Breast epithelium (tissue), 4 donors: ENCODE measurements around the gene PHPT1. TPM values are rescaled to one million over a fixed set of nuclear protein-coding genes. Genes with fewer than 3 reads are reported as not detected.
A peak's percentile ranks its signal among the peaks of the same experiment; 100 is the strongest.

Experiments
- DNase-seq, 2 donors: peaks; one replicate each; pipeline ENCODE4 v3.0.0-alpha.2; 2019; ENCODE audit warnings: low spot score in 2 of 2
- H3K27ac ChIP-seq, 2 donors: fragments of 200-600 bp; sonication (generic) in 1 of 2; one replicate each; pipeline ENCODE4 v1.5.1; 2016 to 2019; ENCODE audit warnings: mild to moderate bottlenecking in 1 of 2
- H3K27me3 ChIP-seq, 2 donors: fragments of 200-600 bp; sonication (generic) in 1 of 2; one replicate each; pipeline versions ENCODE4 v1.5.1 to v1.6.0; 2017 to 2019; ENCODE audit warnings: control low read depth in 1 of 2, mild to moderate bottlenecking in 1 of 2
- H3K36me3 ChIP-seq: fragments of 200-600 bp; one replicate; pipeline ENCODE4 v1.5.1; 2019
- H3K4me1 ChIP-seq, 2 donors: fragments of 200-600 bp; sonication (generic); one replicate each; pipeline ENCODE4 v1.5.1; 2016 to 2019; ENCODE audit warnings: control low read depth in 1 of 2
- H3K4me3 ChIP-seq, 3 donors: fragments of 200-600 bp; sonication (generic); 1 replicate in 2 of 3; 2 replicates in 1 of 3; pipeline ENCODE4 v1.5.1; 2016 to 2019; ENCODE audit warnings: mild to moderate bottlenecking in 3 of 3, moderate library complexity in 2 of 3
- H3K9me3 ChIP-seq, 2 donors: fragments of 200-600 bp; sonication (generic) in 1 of 2; one replicate each; pipeline ENCODE4 v1.5.1; 2016 to 2019; ENCODE audit warnings: control low read depth in 1 of 2
- POLR2A ChIP-seq: fragments of 450-650 bp; IDR thresholded peaks from one replicate; pipeline ENCODE4 v1.6.1; 2016; ENCODE audit warnings: antibody characterized with exemption, mild to moderate bottlenecking, moderate library complexity
- POLR2AphosphoS5 ChIP-seq, 3 donors: sonication (generic); formaldehyde crosslinking; IDR thresholded peaks; one replicate each; pipeline ENCODE4 v1.6.1; 2017; ENCODE audit warnings: antibody characterized with exemption in 3 of 3
- intact Hi-C: fragments of 100-400 bp; cut with DNase I; formaldehyde crosslinking; loops from one replicate; pipeline ENCODE4 v1.15.1; 2023; ENCODE audit warnings: low total_unique reads
- total RNA-seq, 3 donors: library from RNA; depleted of rRNA; stranded (reverse); fragments of >200 nt; gene quantifications; one replicate each; pipeline ENCODE4 v1.1.0, GENCODE V29; 2016
- TF ChIP-seq, protein P1 (sequence below), 3 donors: fragments of 450-650 bp; IDR thresholded peaks; one replicate each; pipeline ENCODE4 v1.5.1; 2016 to 2017; ENCODE audit warnings: antibody characterized with exemption in 3 of 3, mild to moderate bottlenecking in 3 of 3, moderate library complexity in 3 of 3

The PHPT1 gene
- total RNA-seq, 3 donors from 2014 or later: 43.2 to 70.8 (median 52.5) TPM

DNA sequence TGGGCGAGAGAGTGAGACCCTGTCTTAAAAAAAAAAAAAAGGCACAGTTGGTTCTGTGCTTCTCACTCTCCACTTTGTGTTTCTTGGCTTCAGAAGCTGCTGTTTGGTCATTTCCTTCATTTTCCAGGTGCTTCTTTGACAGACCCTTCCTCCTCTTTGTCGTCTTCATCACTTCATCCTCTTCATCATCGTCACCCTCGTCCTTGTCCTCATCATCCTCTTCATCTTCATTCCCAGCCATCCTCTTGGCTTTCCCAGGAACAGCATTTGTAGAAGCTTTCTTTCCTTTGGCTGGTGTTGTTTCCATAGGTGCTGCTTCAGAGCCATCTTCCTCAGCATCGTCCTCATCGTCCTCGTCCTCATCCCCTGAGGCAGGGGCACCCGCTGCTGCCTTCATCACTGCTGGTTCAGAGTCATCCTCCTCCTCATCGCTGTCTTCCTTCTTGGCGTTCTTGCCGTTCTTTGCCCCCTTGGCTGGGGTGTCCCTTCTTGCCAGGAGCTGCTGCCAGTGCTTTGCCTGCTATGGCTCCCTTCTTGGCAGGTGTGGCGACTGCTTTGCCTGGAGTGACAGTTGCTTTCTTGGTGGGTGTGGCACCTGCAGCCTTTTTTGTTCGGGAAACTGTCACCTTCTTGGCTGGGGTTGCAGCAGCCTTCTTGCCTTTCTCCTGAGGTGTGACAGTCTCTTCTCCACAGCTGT is 34.3 kb upstream of the PHPT1 start:
- no peaks in the 10 kb centered on the region for H3K27me3 ChIP-seq
- no peak for DNase-seq
- TF ChIP-seq POLR2AphosphoS5 (IDR thresholded peaks at IDR 0.05): no peak
- TF ChIP-seq, protein P1, sequence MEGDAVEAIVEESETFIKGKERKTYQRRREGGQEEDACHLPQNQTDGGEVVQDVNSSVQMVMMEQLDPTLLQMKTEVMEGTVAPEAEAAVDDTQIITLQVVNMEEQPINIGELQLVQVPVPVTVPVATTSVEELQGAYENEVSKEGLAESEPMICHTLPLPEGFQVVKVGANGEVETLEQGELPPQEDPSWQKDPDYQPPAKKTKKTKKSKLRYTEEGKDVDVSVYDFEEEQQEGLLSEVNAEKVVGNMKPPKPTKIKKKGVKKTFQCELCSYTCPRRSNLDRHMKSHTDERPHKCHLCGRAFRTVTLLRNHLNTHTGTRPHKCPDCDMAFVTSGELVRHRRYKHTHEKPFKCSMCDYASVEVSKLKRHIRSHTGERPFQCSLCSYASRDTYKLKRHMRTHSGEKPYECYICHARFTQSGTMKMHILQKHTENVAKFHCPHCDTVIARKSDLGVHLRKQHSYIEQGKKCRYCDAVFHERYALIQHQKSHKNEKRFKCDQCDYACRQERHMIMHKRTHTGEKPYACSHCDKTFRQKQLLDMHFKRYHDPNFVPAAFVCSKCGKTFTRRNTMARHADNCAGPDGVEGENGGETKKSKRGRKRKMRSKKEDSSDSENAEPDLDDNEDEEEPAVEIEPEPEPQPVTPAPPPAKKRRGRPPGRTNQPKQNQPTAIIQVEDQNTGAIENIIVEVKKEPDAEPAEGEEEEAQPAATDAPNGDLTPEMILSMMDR (IDR thresholded peaks at IDR 0.05): no peak
- no peaks in the 10 kb centered on the region for H3K9me3 ChIP-seq
- H3K4me3 ChIP-seq: no peak overlapping the region
- intact Hi-C loops: no loop called here
- H3K27ac ChIP-seq: no peak overlapping the region
- H3K4me1 ChIP-seq: peaks cover 0 to 3% of the 10 kb centered on the region in 2 donors
- no peaks in the 10 kb centered on the region for H3K36me3 ChIP-seq

DNA sequence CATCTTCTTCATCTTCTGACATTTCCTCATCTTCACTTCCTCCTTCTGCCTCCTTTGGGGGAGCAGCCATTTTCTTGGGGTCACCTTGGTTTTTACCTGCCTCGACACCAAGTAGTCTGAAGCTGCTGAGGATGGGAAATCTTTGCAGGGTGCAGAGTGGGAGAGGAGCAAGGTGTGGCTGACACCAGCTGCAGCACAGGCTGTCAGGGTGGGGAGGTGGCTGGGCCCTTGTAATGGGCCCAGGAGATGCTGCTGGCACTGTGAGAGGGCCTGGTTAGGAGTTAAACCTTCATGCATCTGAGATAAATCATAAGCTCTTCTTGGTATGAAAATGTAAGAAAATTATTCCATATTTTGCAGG is 33.8 kb upstream of the PHPT1 start:
- no peak overlapping the region for H3K27ac ChIP-seq
- no peaks in the 10 kb centered on the region for H3K36me3 ChIP-seq
- H3K9me3 ChIP-seq: no peaks in the 10 kb centered on the region
- TF ChIP-seq POLR2A (no peak), POLR2AphosphoS5 (IDR thresholded peaks at IDR 0.05) (no peak)
- TF ChIP-seq, protein P1 (IDR thresholded peaks at IDR 0.05): no peak
- no peak for DNase-seq
- no peaks in the 10 kb centered on the region for H3K4me1 ChIP-seq
- no peak overlapping the region for H3K4me3 ChIP-seq
- intact Hi-C loops: no loop called here
- no peaks in the 10 kb centered on the region for H3K27me3 ChIP-seq

DNA sequence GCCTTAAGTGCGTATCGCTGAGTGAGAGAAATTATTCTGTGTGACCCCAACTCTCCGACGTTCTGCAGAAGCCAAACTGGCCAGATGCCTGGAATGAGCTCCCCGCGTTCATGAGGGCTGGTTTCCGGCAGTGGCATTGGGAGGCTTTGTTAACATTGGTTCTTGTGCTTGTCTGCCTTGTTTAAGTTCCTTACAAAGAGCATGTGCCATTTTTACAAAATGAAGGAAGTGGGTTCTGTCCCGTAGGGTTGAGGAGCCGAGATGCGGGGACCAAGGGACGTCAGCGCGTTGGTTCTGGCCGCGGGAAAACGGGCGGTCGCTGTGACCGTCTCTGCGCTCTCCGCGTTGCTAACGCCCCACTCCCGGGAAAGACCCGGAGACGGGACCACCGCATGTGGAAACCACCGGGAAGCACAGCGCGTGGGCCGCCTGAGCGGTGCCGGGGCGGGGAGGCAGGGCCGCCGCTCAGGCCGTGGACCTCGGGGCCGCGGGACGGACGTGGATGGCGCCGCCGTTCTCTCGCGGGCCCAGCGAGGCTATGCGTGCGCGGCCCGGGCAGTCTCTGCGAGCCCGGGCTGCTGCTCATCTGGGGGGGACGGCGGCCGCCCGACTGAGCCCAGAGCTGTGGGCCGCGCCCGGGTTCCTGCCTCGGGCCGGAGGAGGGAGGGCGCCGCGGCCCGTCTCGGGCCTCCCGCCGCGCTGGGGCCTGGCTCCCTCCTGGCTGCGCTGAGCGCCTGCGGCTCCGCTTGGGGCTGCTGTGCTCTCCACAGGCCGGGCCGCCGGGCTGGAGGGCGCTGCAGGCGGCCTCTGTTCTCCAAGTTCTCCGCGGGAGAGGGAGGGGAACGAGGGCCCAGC is 28.0 kb upstream of the PHPT1 start:
- Histone ChIP-seq H3K27ac (no peak overlapping the region), H3K27me3 (no peaks in the 10 kb centered on the region), H3K36me3 (peaks cover 6% of the 10 kb centered on the region), H3K4me3 (peak overlapping the region; percentile 31 to 57 (median 36)), H3K9me3 (no peaks in the 10 kb centered on the region), H3K4me1 (no peaks in the 10 kb centered on the region)
- DNase-seq: no peak
- TF ChIP-seq POLR2A (no peak), POLR2AphosphoS5 (IDR thresholded peaks at IDR 0.05) (no peak)
- TF ChIP-seq, protein P1 (IDR thresholded peaks at IDR 0.05): no peak
- intact Hi-C loops: no loop called here

DNA sequence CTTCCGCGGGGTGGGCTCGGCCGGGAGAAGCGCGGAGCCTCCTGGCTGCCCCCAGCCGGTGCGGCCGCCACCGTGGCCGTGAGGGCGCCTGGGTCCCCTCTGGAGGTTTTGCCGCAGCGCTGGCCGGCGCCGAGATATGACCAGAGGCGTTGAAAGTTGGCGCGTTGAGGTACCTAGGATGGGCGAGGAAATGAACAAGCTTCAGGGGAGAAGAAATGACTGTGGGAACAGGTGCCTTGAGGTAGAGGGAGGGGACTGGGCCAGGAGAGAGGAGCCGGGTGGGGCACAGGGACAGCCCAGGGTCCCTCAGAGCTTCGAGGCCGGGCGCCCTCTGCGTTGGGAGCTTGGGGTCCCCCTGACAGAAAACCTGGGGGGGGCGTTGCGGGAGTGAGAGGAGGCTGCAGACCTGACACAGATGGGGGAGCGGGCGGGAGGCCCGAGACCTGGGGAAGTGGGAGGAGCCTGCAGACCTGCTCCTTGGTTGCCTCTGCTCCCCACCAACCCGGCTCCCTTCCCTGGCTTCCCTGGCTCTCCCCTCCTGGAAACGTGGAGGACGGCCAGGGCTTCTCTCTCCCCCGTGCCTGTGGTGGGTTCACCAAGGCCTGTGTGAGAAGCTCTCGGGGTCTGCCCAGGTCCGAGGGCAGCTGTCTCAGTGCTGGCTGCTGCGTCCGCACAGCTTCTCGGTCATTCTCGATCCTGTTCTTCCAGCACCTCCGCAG is 27.2 kb upstream of the PHPT1 start:
- Histone ChIP-seq H3K27me3 (no peaks in the 10 kb centered on the region), H3K4me3 (peak overlapping the region; percentile 31 to 57 (median 36)), H3K36me3 (peaks cover 6% of the 10 kb centered on the region), H3K9me3 (no peaks in the 10 kb centered on the region), H3K27ac (no peak overlapping the region), H3K4me1 (no peaks in the 10 kb centered on the region)
- no peak for TF ChIP-seq POLR2AphosphoS5 (IDR thresholded peaks at IDR 0.05)
- TF ChIP-seq, protein P1 (IDR thresholded peaks at IDR 0.05): no peak
- no peak for TF ChIP-seq POLR2A
- DNase-seq: no peak
- intact Hi-C loops: no loop called here
